Measurements from ENCODE around the gene SVIL.
A peak's percentile ranks its signal among the peaks of the same experiment; 100 is the strongest.

DNA sequence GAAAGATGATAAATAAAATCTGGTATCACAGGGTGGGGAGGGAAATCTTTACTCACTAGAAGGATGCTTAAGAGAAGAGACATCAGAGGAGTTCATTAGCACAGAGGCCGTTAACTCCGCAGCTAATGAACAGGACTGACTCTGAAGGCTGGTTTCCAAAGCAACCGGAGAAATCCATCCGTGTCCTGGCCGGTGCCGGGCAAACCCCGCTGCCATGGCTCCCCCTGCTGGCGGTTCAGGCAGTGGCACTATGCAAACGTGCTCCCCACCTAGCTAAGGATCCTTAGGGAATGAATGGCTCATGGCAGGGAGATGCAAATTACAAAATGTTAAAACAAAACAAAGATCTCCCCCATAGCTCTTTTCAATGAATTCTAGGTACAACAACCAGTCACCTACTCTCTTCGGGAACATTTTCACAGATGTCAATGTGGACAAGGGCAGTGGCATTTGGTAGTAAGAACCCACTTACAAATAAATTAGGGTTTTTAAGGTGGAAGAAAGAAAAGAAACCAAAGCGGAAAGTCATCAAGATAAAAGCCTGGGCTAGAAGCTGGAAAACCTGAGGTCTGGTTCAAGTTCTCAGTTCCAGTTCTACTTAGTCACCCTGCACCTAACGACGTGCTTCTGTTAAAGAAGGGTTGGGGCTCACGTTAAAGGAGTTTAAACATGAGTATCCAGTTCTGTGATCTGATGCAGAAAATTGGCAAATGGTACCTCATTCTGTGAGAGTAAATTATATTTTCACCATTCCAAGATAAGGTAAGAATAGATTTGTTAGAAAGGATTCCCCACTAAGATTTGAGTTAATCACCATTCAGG lies 138.2 kb downstream of the SVIL start:
- TF ChIP-seq, protein P1, sequence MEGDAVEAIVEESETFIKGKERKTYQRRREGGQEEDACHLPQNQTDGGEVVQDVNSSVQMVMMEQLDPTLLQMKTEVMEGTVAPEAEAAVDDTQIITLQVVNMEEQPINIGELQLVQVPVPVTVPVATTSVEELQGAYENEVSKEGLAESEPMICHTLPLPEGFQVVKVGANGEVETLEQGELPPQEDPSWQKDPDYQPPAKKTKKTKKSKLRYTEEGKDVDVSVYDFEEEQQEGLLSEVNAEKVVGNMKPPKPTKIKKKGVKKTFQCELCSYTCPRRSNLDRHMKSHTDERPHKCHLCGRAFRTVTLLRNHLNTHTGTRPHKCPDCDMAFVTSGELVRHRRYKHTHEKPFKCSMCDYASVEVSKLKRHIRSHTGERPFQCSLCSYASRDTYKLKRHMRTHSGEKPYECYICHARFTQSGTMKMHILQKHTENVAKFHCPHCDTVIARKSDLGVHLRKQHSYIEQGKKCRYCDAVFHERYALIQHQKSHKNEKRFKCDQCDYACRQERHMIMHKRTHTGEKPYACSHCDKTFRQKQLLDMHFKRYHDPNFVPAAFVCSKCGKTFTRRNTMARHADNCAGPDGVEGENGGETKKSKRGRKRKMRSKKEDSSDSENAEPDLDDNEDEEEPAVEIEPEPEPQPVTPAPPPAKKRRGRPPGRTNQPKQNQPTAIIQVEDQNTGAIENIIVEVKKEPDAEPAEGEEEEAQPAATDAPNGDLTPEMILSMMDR (IDR thresholded peaks at IDR 0.05), result peak; percentile 81 to 95 (median 90)
- no peak for TF ChIP-seq POLR2A (IDR thresholded peaks at IDR 0.05)

All from heart left ventricle (tissue), 13 donors.